ENCODE measurements around the gene XPNPEP3. TPM values are rescaled to one million over a fixed set of nuclear protein-coding genes. Genes with fewer than 3 reads are reported as not detected.
A peak's percentile ranks its signal among the peaks of the same experiment; 100 is the strongest.

The XPNPEP3 gene
- total RNA-seq, 2 donors from 2014 or later = 27.6 to 32.7 TPM

GRCh38 chr22:40953471-40953870, 96.5 kb downstream of the XPNPEP3 start:
- no peak for TF ChIP-seq CTCF (conservative IDR thresholded peaks at IDR 0.05)
- no peaks in the 10 kb centered on the region for H3K27me3 ChIP-seq (ENCODE audit: control insufficient read depth, insufficient read depth, low read length, poor library complexity, severe bottlenecking)
- H3K9ac ChIP-seq (ENCODE audit: extremely low read depth, low read length, poor library complexity, severe bottlenecking) = no peak overlapping the region
- H3K9me3 ChIP-seq (ENCODE audit: control insufficient read depth, low read length) = no peaks in the 10 kb centered on the region
- H3K27me3 Mint-ChIP-seq (ENCODE audit: insufficient read depth) = no peaks in the 10 kb centered on the region
- no peaks in the 10 kb centered on the region for H3K9me3 Mint-ChIP-seq
- peaks cover 10% of the 10 kb centered on the region for H3K4me1 Mint-ChIP-seq
- H3K4me3 Mint-ChIP-seq = no peak overlapping the region
- peak overlapping the region; percentile 89 for H3K4me3 ChIP-seq (ENCODE audit: low read length)
- 79% methylated on average over 2 of the region's 2 CpGs; no CpG with 5 or more reads in 1 of the 2 experiments for WGBS, 2 experiments (ENCODE audit: insufficient coverage in 1 of 2, insufficient read length in 1 of 2)
- H3K4me1 ChIP-seq (ENCODE audit: control insufficient read depth, insufficient read depth, low read length) = no peaks in the 10 kb centered on the region
- peaks cover 44% of the 10 kb centered on the region for H3K36me3 ChIP-seq (ENCODE audit: control insufficient read depth, insufficient read depth, low read length)
- no peak for DNase-seq
- H3K27ac Mint-ChIP-seq = no peak overlapping the region
- H3K27ac ChIP-seq (ENCODE audit: low read depth, low read length) = no peak overlapping the region
- peaks cover 27% of the 10 kb centered on the region for H3K36me3 Mint-ChIP-seq (ENCODE audit: low read depth)

- no peak for DNase-seq
- WGBS, 2 experiments (ENCODE audit: insufficient coverage in 1 of 2, insufficient read length in 1 of 2) = 91 to 100% methylated on average over 2 to 3 of the region's 4 CpGs
- no peak overlapping the region for H3K4me3 ChIP-seq (ENCODE audit: low read length)
- peaks cover 48% of the 10 kb centered on the region for H3K36me3 ChIP-seq (ENCODE audit: control insufficient read depth, insufficient read depth, low read length)
- Mint-ChIP-seq H3K27ac (no peak overlapping the region), H3K4me1 (peaks cover 11% of the 10 kb centered on the region), H3K9me3 (no peaks in the 10 kb centered on the region), H3K4me3 (no peak overlapping the region), H3K27me3 (ENCODE audit: insufficient read depth) (no peaks in the 10 kb centered on the region), H3K36me3 (ENCODE audit: low read depth) (peaks cover 33% of the 10 kb centered on the region)
- no peak overlapping the region for H3K27ac ChIP-seq (ENCODE audit: low read depth, low read length)
- TF ChIP-seq CTCF (conservative IDR thresholded peaks at IDR 0.05) = no peak
- H3K27me3 ChIP-seq (ENCODE audit: control insufficient read depth, insufficient read depth, low read length, poor library complexity, severe bottlenecking) = no peaks in the 10 kb centered on the region
- no peak overlapping the region for H3K9ac ChIP-seq (ENCODE audit: extremely low read depth, low read length, poor library complexity, severe bottlenecking)
- no peaks in the 10 kb centered on the region for H3K9me3 ChIP-seq (ENCODE audit: control insufficient read depth, low read length)
- H3K4me1 ChIP-seq (ENCODE audit: control insufficient read depth, insufficient read depth, low read length) = no peaks in the 10 kb centered on the region
Observed at GRCh38 chr22:40954113-40954512, 97.2 kb downstream of the XPNPEP3 start.

DNA sequence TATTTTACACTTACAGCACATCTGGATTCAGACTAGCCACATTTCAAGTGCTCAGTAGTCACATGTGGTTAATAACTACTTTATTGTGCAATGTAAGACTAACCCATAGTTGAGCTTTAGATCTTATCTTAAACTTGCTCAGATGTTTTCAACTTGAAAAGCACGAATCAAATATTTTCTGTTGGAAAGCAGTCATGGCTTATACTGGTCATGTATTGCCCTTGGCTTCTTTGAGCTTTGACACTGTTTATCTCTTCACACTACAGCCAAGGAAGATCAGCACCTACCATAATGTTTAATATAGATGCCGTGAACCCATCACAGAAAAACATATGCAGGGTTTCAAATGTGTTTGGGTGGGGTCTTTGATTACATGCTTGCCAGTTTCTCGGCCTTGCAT, 98.6 kb downstream of the XPNPEP3 start:
- Histone ChIP-seq H3K4me3 (ENCODE audit: low read length) (no peak overlapping the region), H3K4me1 (ENCODE audit: control insufficient read depth, insufficient read depth, low read length) (no peaks in the 10 kb centered on the region), H3K9me3 (ENCODE audit: control insufficient read depth, low read length) (no peaks in the 10 kb centered on the region), H3K27me3 (ENCODE audit: control insufficient read depth, insufficient read depth, low read length, poor library complexity, severe bottlenecking) (no peaks in the 10 kb centered on the region), H3K36me3 (ENCODE audit: control insufficient read depth, insufficient read depth, low read length) (peaks cover 60% of the 10 kb centered on the region), H3K9ac (ENCODE audit: extremely low read depth, low read length, poor library complexity, severe bottlenecking) (no peak overlapping the region), H3K27ac (ENCODE audit: low read depth, low read length) (no peak overlapping the region)
- Mint-ChIP-seq H3K27me3 (ENCODE audit: insufficient read depth) (no peaks in the 10 kb centered on the region), H3K4me3 (no peak overlapping the region), H3K27ac (no peak overlapping the region), H3K4me1 (peaks cover 18% of the 10 kb centered on the region), H3K36me3 (ENCODE audit: low read depth) (peaks cover 45% of the 10 kb centered on the region), H3K9me3 (no peaks in the 10 kb centered on the region)
- no peak for TF ChIP-seq CTCF (conservative IDR thresholded peaks at IDR 0.05)
- no peak for DNase-seq
- 97 to 100% methylated on average over 2 to 3 of the region's 3 CpGs for WGBS, 2 experiments (ENCODE audit: insufficient coverage in 1 of 2, insufficient read length in 1 of 2)
